Stimulated activated CD8-positive, alpha-beta memory T cell treated with anti-CD3 and anti-CD28 coated beads, Interleukin-7, amount 100 ng/mL, for 48 hours (primary cell): Measurements from ENCODE around the gene TUB.

Experiments
- DNase-seq, 2 donors: peaks; one replicate each; pipeline ENCODE4 v3.0.0-alpha.2; 2020; ENCODE audit warnings: low read depth in 1 of 2; ENCODE audit errors: extremely low read depth in 1 of 2

TUB gene

GRCh38 chr11:8080674-8081590, at the start of gene TUB:
TUB (plus strand) TSS chr11:8081211; CDS start chr11:8081511, 300 bp downstream.
- DNase-seq: no peak

GRCh38 chr11:8031248-8032115, 49.5 kb upstream of the TUB start:
- no peak for DNase-seq

GRCh38 chr11:8032122-8032521, 48.9 kb upstream of the TUB start:
- DNase-seq: no peak

- DNase-seq: no peak
These were observed 48.3 kb upstream of the TUB start for GRCh38 chr11:8032576-8033304.

GRCh38 chr11:8033305-8034105, 47.5 kb upstream of the TUB start:
- DNase-seq: peak; percentile 11 to 18

GRCh38 chr11:8034106-8034585, 46.9 kb upstream of the TUB start:
- DNase-seq: no peak

- no peak for DNase-seq
These were observed 46.3 kb upstream of the TUB start for GRCh38 chr11:8034604-8035190.

- no peak for DNase-seq
These were observed 45.7 kb upstream of the TUB start for GRCh38 chr11:8035200-8035855.

GRCh38 chr11:8036002-8036802, 44.8 kb upstream of the TUB start:
- DNase-seq: no peak

- DNase-seq: no peak
These were observed 44.0 kb upstream of the TUB start for GRCh38 chr11:8036986-8037385.

- DNase-seq: no peak
These were observed 42.6 kb upstream of the TUB start for GRCh38 chr11:8038393-8038792.

GRCh38 chr11:8038811-8039529, 42.0 kb upstream of the TUB start:
- no peak for DNase-seq

- DNase-seq: no peak
These were observed 41.3 kb upstream of the TUB start for GRCh38 chr11:8039530-8040260.

- no peak for DNase-seq
These were observed 40.6 kb upstream of the TUB start for GRCh38 chr11:8040261-8040920.

- no peak for DNase-seq
These were observed 40.1 kb upstream of the TUB start for GRCh38 chr11:8040921-8041285.

GRCh38 chr11:8041576-8041975, 39.4 kb upstream of the TUB start:
- no peak for DNase-seq

- DNase-seq: no peak
These were observed 37.3 kb upstream of the TUB start for GRCh38 chr11:8043756-8044155.
